Fibroblast of skin of back (primary cell): ENCODE measurements around the gene HNRNPU.
"Not testable (repeated sequence)": the region's sequence is repeated elsewhere in the genome, so short reads cannot be mapped to it uniquely, and the experiment has no call there.

Experiments used
- DNase-seq: peaks from one replicate; pipeline ENCODE4 v3.0.0-alpha.2; 2013

The HNRNPU gene

GRCh38 chr1:244839656-244840055, 24.7 kb downstream of the HNRNPU start:
- DNase-seq = no peak

- DNase-seq = no peak
Measured at GRCh38 chr1:244837597-244838258, 26.6 kb downstream of the HNRNPU start.

- no peak for DNase-seq
Measured at GRCh38 chr1:244836584-244836983, 27.8 kb downstream of the HNRNPU start.

GRCh38 chr1:244836135-244836521, 28.2 kb downstream of the HNRNPU start:
- DNase-seq = peak; percentile 20

GRCh38 chr1:244835276-244836134, 28.8 kb downstream of the HNRNPU start, which contains the start of gene COX20:
Gene COX20 (plus strand): TSS chr1:244835658. CDS start chr1:244835715, 57 bp downstream.
- DNase-seq = peak; percentile 92

- DNase-seq = peak; percentile 94
Measured at GRCh38 chr1:244834543-244835275, 29.6 kb downstream of the HNRNPU start.

GRCh38 chr1:244833734-244834542, 30.4 kb downstream of the HNRNPU start:
- peak; percentile 84 for DNase-seq

GRCh38 chr1:244833260-244833659, 31.1 kb downstream of the HNRNPU start:
- DNase-seq = not testable (repeated sequence)

GRCh38 chr1:244830639-244831038, 33.7 kb downstream of the HNRNPU start:
- peak; percentile 67 for DNase-seq

- DNase-seq = no peak
Measured at GRCh38 chr1:244826712-244827111, 37.6 kb downstream of the HNRNPU start.

- DNase-seq = no peak
Measured at GRCh38 chr1:244822878-244823277, 41.5 kb downstream of the HNRNPU start.

GRCh38 chr1:244821134-244821533, 43.2 kb downstream of the HNRNPU start:
- DNase-seq = no peak

GRCh38 chr1:244820131-244820530, 44.2 kb downstream of the HNRNPU start:
- DNase-seq = peak; percentile 25

- no peak for DNase-seq
Measured at GRCh38 chr1:244817415-244817894, 46.9 kb downstream of the HNRNPU start.

GRCh38 chr1:244815600-244816099, 48.7 kb downstream of the HNRNPU start:
- no peak for DNase-seq

GRCh38 chr1:244813327-244813726, 51.0 kb downstream of the HNRNPU start:
- no peak for DNase-seq

- DNase-seq = no peak
Measured at GRCh38 chr1:244810221-244810620, 54.1 kb downstream of the HNRNPU start.

- DNase-seq = no peak
Measured at GRCh38 chr1:244807138-244807537, 57.2 kb downstream of the HNRNPU start.

GRCh38 chr1:244804841-244805240, 59.5 kb downstream of the HNRNPU start:
- no peak for DNase-seq

- no peak for DNase-seq
Measured at GRCh38 chr1:244802556-244803239, 61.6 kb downstream of the HNRNPU start.

- no peak for DNase-seq
Measured at GRCh38 chr1:244802041-244802440, 62.3 kb downstream of the HNRNPU start.
